HG03097 (cell line): Measurements from ENCODE around the gene FNDC3B.

Experiments
- ATAC-seq: cut with Tn5 transposase; IDR thresholded peaks from one replicate; pipeline ENCODE4 v1.9.1; 2021; ENCODE audit not compliant: unreplicated experiment, low FRiP score

Gene FNDC3B

GRCh38 chr3:172321035-172321434, 281.7 kb downstream of the FNDC3B start:
- ATAC-seq = no peak

- no peak for ATAC-seq
These were observed 284.7 kb downstream of the FNDC3B start for GRCh38 chr3:172323894-172324610.

GRCh38 chr3:172324611-172325203, 285.3 kb downstream of the FNDC3B start:
- ATAC-seq = no peak

GRCh38 chr3:172325461-172325860, 286.1 kb downstream of the FNDC3B start:
- ATAC-seq = no peak

- no peak for ATAC-seq
These were observed 287.6 kb downstream of the FNDC3B start for GRCh38 chr3:172326993-172327392.

- ATAC-seq = no peak
These were observed 288.9 kb downstream of the FNDC3B start for GRCh38 chr3:172328282-172328681.

GRCh38 chr3:172329070-172329469, 289.7 kb downstream of the FNDC3B start:
- ATAC-seq = no peak

- no peak for ATAC-seq
These were observed 291.0 kb downstream of the FNDC3B start for GRCh38 chr3:172330413-172330812.

- no peak for ATAC-seq
These were observed 293.1 kb downstream of the FNDC3B start for GRCh38 chr3:172332256-172333041.

- ATAC-seq = no peak
These were observed 293.6 kb downstream of the FNDC3B start for GRCh38 chr3:172333042-172333377.

- no peak for ATAC-seq
These were observed 294.5 kb downstream of the FNDC3B start for GRCh38 chr3:172333692-172334457.

- no peak for ATAC-seq
These were observed 295.4 kb downstream of the FNDC3B start for GRCh38 chr3:172334671-172335207.

- no peak for ATAC-seq
These were observed 300.5 kb downstream of the FNDC3B start for GRCh38 chr3:172339892-172340291.

GRCh38 chr3:172340583-172340982, 301.2 kb downstream of the FNDC3B start:
- no peak for ATAC-seq

- ATAC-seq = no peak
These were observed 302.2 kb downstream of the FNDC3B start for GRCh38 chr3:172341482-172342059.

- ATAC-seq = no peak
These were observed 302.8 kb downstream of the FNDC3B start for GRCh38 chr3:172342097-172342659.

GRCh38 chr3:172343117-172343516, 303.7 kb downstream of the FNDC3B start:
- no peak for ATAC-seq

- no peak for ATAC-seq
These were observed 304.6 kb downstream of the FNDC3B start for GRCh38 chr3:172343979-172344378.

- ATAC-seq = no peak
These were observed 306.8 kb downstream of the FNDC3B start for GRCh38 chr3:172346161-172346560.
